Spleen (tissue), 11 donors: ENCODE results near the gene WASHC2A. TPM values are rescaled to one million over a fixed set of nuclear protein-coding genes. Genes with fewer than 3 reads are reported as not detected.
"Not testable (repeated sequence)": the region's sequence is repeated elsewhere in the genome, so short reads cannot be mapped to it uniquely, and the experiment has no call there.

Experiments
- DNase-seq: peaks from one replicate; pipeline ENCODE4 v3.0.0-alpha.2; 2020
- H3K27ac ChIP-seq, 8 donors: fragments of 200-600 bp; sonication (generic) in 7 of 8; 1 replicate in 4 of 8; 2 replicates in 4 of 8; pipeline versions ENCODE4 v1.5.0 to v1.8.0; 2016 to 2021; ENCODE audit warnings: inconsistent platforms in 4 of 8, mild to moderate bottlenecking in 4 of 8, moderate library complexity in 1 of 8
- H3K27me3 ChIP-seq, 7 donors: fragments of 200-600 bp; sonication (generic) in 6 of 7; replicated peaks in 1 of 7; 1 replicate in 4 of 7; 2 replicates in 3 of 7; pipeline versions ENCODE4 v1.5.0 to v1.8.0; 2016 to 2021; ENCODE audit warnings: inconsistent platforms in 3 of 7, mild to moderate bottlenecking in 1 of 7
- H3K36me3 ChIP-seq, 6 donors: fragments of 200-600 bp; sonication (generic) in 5 of 6; 1 replicate in 4 of 6; 2 replicates in 2 of 6; pipeline versions ENCODE4 v1.5.0 to v1.8.0; 2016 to 2021; ENCODE audit warnings: inconsistent platforms in 2 of 6
- H3K4me1 ChIP-seq, 6 donors: fragments of 200-600 bp; sonication (generic) in 5 of 6; 1 replicate in 3 of 6; 2 replicates in 3 of 6; pipeline versions ENCODE4 v1.5.0 to v1.8.0; 2016 to 2021; ENCODE audit warnings: inconsistent platforms in 3 of 6
- H3K4me3 ChIP-seq, 8 donors: fragments of 200-600 bp; sonication (generic) in 7 of 8; 1 replicate in 4 of 8; 2 replicates in 4 of 8; pipeline versions ENCODE4 v1.5.0 to v1.8.0; 2016 to 2021; ENCODE audit warnings: inconsistent platforms in 4 of 8, mild to moderate bottlenecking in 4 of 8, moderate library complexity in 2 of 8
- H3K9me3 ChIP-seq, 8 donors: fragments of 200-600 bp; sonication (generic) in 7 of 8; 1 replicate in 4 of 8; 2 replicates in 4 of 8; pipeline versions ENCODE4 v1.5.0 to v1.8.0; 2016 to 2021; ENCODE audit warnings: inconsistent platforms in 4 of 8
- WGBS, 5 donors: extraction: QIAGEN DNeasy Blood & Tissue Kit in 3 of 5; methylation state at CpG; one replicate each; pipeline versions ENCODE4 v1.1.5 to v1.1.7; 2013 to 2018; 5-methylcytosine and 5-hydroxymethylcytosine counted together
- intact Hi-C: fragments of 100-400 bp; cut with DNase I; formaldehyde crosslinking; loops from one replicate; pipeline ENCODE4 v1.15.0; 2023; ENCODE audit warnings: low total_unique reads
- polyA plus RNA-seq, 3 donors: library from polyadenylated mRNA; stranded (reverse); fragments of 200-250 nt; gene quantifications; one replicate each; pipeline ENCODE4 v1.2.1, GENCODE V29; 2013
- total RNA-seq, 7 donors: library from RNA; depleted of rRNA in 3 of 7; stranded (reverse); fragments of >200 nt in 3 of 7; fragmentation: NEBNext Ultra II Directional in 4 of 7; extraction: Animal tissue kit (Norgen Biotek cat#: 25700) in 4 of 7; gene quantifications; one replicate each; pipeline versions ENCODE4 v1.1.0 to v1.2.1, GENCODE V29; 2016 to 2021
- donor health status: healthy with polysubstance abuse.
- donor health status: DM: no; HTN: no; CAD: no; lungs with moderate emphysema.
- donor health status: DM: no; HTN: no; CAD: no.
- donor health status: Bipolar disorder and iron deficiency.
- donor health status: healthy.
- donor health status: DM: no; HTN: no; CAD: no.
- donor health status: DM: yes; HTN: yes; CAD: no.

WASHC2A gene
- total and polyA plus RNA-seq, 10 donors: 18.4 to 55.3 (median 41.5) TPM

- 84 to 100% (median 88%) methylated on average over 2 to 3 of the region's 3 CpGs for WGBS, 5 donors
- intact Hi-C loops: not testable (repeated sequence)
Measured at GRCh38 chr10:50101747-50102146, 34.0 kb downstream of the WASHC2A start.

GRCh38 chr10:50102267-50102666 lies 34.5 kb downstream of the WASHC2A start:
- DNase-seq, H3K27me3 ChIP-seq, H3K9me3 ChIP-seq, H3K27ac ChIP-seq, H3K4me1 ChIP-seq, intact Hi-C loops, H3K4me3 ChIP-seq: not testable (repeated sequence)
- peaks cover 0 to 71% (median 17%) of the 10 kb centered on the region in 6 donors for H3K36me3 ChIP-seq
- whole genome bisulfite sequencing, 5 donors: 79 to 89% (median 82%) methylated on average over 3 to 5 of the region's 5 CpGs

More at GRCh38 chr10:50101747-50102146, 34.0 kb downstream of the WASHC2A start:
- H3K9me3 ChIP-seq, H3K4me3 ChIP-seq, H3K27me3 ChIP-seq, DNase-seq, H3K27ac ChIP-seq, H3K4me1 ChIP-seq: not testable (repeated sequence)
- peaks cover 0 to 75% (median 17%) of the 10 kb centered on the region in 6 donors for H3K36me3 ChIP-seq

DNA sequence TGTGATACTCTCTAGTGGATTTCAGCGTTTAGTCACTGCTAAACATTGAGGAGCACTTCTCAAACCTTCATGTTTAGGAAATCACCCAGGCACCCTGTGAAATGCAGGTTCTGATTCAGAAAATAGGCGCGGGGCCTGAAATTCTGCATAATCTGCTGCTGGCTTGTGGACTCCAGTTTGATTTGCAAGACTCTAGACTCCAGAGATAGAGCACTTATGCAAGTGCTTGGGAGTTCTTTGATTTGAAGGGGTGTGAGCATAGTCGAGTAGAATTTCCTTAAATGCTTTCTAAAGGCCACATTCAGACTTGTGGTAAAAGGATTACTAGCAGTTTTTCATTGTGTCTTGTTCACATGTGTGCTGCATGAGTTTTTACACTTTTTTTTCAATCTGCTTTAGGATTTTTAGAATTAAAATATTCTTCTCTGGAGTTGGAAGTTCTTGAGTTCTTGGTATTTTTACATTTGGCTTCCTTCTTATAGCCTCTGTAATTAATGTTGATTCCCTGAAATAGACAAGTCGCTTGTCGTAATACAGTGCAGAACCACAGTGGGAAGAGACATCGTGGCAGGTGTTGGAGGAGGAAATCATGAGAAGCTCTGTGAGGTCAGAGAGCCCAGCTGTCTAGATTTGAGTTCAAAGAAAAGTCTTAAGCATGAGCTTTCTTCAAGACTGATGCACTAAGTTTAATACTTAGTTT lies 41.4 kb downstream of the WASHC2A start:
- H3K27me3 ChIP-seq, intact Hi-C loops, H3K4me3 ChIP-seq, H3K9me3 ChIP-seq, DNase-seq, H3K4me1 ChIP-seq, H3K27ac ChIP-seq: not testable (repeated sequence)
- 81 to 90% (median 89%) methylated on average over 6 to 7 of the region's 7 CpGs for WGBS, 5 donors
- peaks cover 0 to 43% (median 2%) of the 10 kb centered on the region in 6 donors for H3K36me3 ChIP-seq

GRCh38 chr10:50112419-50113112 lies 44.8 kb downstream of the WASHC2A start:
- H3K4me3 ChIP-seq, H3K27ac ChIP-seq, H3K4me1 ChIP-seq, DNase-seq, H3K9me3 ChIP-seq, intact Hi-C loops, H3K27me3 ChIP-seq: not testable (repeated sequence)
- H3K36me3 ChIP-seq: peaks cover 0 to 43% (median 2%) of the 10 kb centered on the region in 6 donors
- 94 to 96% (median 95%) methylated on average over 5 to 7 of the region's 9 CpGs for WGBS, 5 donors

DNA sequence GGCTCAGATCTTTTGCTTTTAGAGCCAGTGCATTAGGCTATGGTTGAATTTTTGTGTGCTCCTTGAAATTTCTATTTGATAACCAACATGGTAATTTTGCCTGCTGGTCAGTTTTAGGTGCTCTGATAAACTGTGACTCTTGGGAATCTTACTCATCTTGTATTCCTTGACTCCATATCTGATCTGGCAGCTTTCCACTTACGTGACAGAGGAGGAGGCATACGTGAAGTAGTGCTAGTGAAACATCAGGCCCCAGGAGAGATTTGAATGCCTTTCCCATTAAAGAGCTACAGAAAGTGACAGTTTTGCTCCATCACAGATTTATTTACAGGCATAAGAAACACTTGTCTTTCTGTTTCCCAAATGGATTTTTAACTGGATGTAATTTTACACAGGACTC lies 59.0 kb downstream of the WASHC2A start:
- H3K36me3 ChIP-seq: peaks cover 0 to 75% (median 21%) of the 10 kb centered on the region in 6 donors
- WGBS, 5 donors: 75 to 96% (median 92%) methylated on average over 2 of the region's 2 CpGs
- H3K4me3 ChIP-seq, H3K4me1 ChIP-seq, H3K27me3 ChIP-seq, intact Hi-C loops, H3K27ac ChIP-seq, DNase-seq, H3K9me3 ChIP-seq: not testable (repeated sequence)

- WGBS, 5 donors: 38 to 61% (median 56%) methylated on average over 1 to 2 of the region's 5 CpGs
- H3K9me3 ChIP-seq, H3K4me1 ChIP-seq, intact Hi-C loops, DNase-seq, H3K27ac ChIP-seq, H3K4me3 ChIP-seq, H3K27me3 ChIP-seq: not testable (repeated sequence)
- H3K36me3 ChIP-seq: peaks cover 0 to 84% (median 28%) of the 10 kb centered on the region in 6 donors
Measured at GRCh38 chr10:50127770-50128292, 60.1 kb downstream of the WASHC2A start.

- H3K9me3 ChIP-seq, DNase-seq, H3K27ac ChIP-seq, H3K4me3 ChIP-seq, H3K27me3 ChIP-seq, H3K4me1 ChIP-seq, intact Hi-C loops: not testable (repeated sequence)
- H3K36me3 ChIP-seq: peaks cover 0 to 84% (median 33%) of the 10 kb centered on the region in 6 donors
- 89 to 94% (median 90%) methylated on average over 7 to 8 of the region's 8 CpGs for WGBS, 5 donors
Measured at GRCh38 chr10:50131245-50131965, 63.7 kb downstream of the WASHC2A start.

DNA sequence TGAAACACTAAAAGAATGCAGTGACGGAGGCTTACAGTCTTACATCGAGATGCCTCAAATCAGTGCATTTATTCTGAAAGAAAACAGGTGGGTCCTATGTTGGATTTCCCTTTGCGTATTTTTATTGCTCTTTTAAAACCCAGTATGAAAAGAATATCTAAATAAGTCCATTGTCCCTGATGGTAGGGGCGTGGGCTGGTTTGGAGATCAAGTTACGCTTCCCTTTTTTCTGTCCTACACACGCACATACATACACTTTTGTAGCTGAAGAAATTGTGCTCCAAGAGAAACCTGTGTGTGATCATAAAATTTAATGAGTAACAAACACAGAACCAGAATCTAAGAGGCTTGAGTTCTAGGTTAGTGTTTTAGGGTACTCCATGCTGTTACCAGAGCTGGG lies 64.6 kb downstream of the WASHC2A start:
- 88 to 95% (median 93%) methylated on average over 6 of the region's 6 CpGs for WGBS, 5 donors

GRCh38 chr10:50132841-50133240 lies 65.1 kb downstream of the WASHC2A start:
- H3K36me3 ChIP-seq: peaks cover 0 to 71% (median 28%) of the 10 kb centered on the region in 6 donors
- DNase-seq, H3K4me1 ChIP-seq, H3K27ac ChIP-seq, intact Hi-C loops, H3K27me3 ChIP-seq, H3K9me3 ChIP-seq, H3K4me3 ChIP-seq: not testable (repeated sequence)
- 93 to 98% (median 95%) methylated on average over 3 of the region's 3 CpGs for WGBS, 5 donors

More for the DNA sequence above, 64.6 kb downstream of the WASHC2A start:
- peaks cover 0 to 75% (median 28%) of the 10 kb centered on the region in 6 donors for H3K36me3 ChIP-seq
- DNase-seq, H3K27me3 ChIP-seq, H3K9me3 ChIP-seq, H3K4me1 ChIP-seq, H3K27ac ChIP-seq, intact Hi-C loops, H3K4me3 ChIP-seq: not testable (repeated sequence)

GRCh38 chr10:50143512-50144174 lies 75.9 kb downstream of the WASHC2A start:
- H3K27ac ChIP-seq, DNase-seq, intact Hi-C loops, H3K9me3 ChIP-seq, H3K4me3 ChIP-seq, H3K36me3 ChIP-seq, H3K27me3 ChIP-seq, H3K4me1 ChIP-seq: not testable (repeated sequence)
- 20 to 46% (median 36%) methylated on average over 5 to 10 of the region's 10 CpGs for WGBS, 5 donors
